ENCODE data around the gene KCNQ5.

- TF ChIP-seq EZH2phosphoT487 (IDR thresholded peaks at IDR 0.05) (no peak), CTCF (IDR thresholded peaks at IDR 0.05) (no peak), EZH2 (IDR thresholded peaks at IDR 0.05) (no peak)
Measured at GRCh38 chr6:72699159-72699558, 77.3 kb downstream of the KCNQ5 start.
